ENCODE results near the gene EBLN2.

- TF ChIP-seq EZH2phosphoT487 (IDR thresholded peaks at IDR 0.05) (no peak), CTCF (IDR thresholded peaks at IDR 0.05) (no peak)
Observed at GRCh38 chr3:73031573-73032103, 29.8 kb upstream of the EBLN2 start.

Data from neural progenitor cell (in vitro differentiated cells).